ENCODE results near the gene COPS2.

COPS2 gene

DNA sequence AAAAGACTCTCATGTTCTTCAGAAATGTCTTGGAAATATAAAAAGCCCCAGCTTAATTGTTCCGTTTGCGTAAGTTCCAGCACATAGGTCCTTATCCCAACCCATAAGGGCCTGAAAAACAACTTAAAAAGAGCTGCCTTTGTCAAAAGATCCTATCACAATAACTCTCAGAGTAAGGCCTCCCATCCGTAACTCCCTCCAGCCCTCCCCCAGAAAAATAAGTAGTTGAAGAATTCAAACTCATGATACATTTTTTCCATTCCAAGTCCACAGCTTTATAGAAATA, 71.2 kb downstream of the COPS2 start:
- H3K27ac ChIP-seq (replicated peaks): no peak overlapping the region
- H3K4me3 ChIP-seq (replicated peaks; ENCODE audit: insufficient read depth, low read length): no peak overlapping the region
- no peak for DNase-seq (ENCODE audit: low read depth in 1 of 2, low spot score in 1 of 2)
- TF ChIP-seq, protein P1, sequence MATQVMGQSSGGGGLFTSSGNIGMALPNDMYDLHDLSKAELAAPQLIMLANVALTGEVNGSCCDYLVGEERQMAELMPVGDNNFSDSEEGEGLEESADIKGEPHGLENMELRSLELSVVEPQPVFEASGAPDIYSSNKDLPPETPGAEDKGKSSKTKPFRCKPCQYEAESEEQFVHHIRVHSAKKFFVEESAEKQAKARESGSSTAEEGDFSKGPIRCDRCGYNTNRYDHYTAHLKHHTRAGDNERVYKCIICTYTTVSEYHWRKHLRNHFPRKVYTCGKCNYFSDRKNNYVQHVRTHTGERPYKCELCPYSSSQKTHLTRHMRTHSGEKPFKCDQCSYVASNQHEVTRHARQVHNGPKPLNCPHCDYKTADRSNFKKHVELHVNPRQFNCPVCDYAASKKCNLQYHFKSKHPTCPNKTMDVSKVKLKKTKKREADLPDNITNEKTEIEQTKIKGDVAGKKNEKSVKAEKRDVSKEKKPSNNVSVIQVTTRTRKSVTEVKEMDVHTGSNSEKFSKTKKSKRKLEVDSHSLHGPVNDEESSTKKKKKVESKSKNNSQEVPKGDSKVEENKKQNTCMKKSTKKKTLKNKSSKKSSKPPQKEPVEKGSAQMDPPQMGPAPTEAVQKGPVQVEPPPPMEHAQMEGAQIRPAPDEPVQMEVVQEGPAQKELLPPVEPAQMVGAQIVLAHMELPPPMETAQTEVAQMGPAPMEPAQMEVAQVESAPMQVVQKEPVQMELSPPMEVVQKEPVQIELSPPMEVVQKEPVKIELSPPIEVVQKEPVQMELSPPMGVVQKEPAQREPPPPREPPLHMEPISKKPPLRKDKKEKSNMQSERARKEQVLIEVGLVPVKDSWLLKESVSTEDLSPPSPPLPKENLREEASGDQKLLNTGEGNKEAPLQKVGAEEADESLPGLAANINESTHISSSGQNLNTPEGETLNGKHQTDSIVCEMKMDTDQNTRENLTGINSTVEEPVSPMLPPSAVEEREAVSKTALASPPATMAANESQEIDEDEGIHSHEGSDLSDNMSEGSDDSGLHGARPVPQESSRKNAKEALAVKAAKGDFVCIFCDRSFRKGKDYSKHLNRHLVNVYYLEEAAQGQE (IDR thresholded peaks at IDR 0.05; ENCODE audit: insufficient replicate concordance, low read depth): no peak
- TF ChIP-seq, protein P2, sequence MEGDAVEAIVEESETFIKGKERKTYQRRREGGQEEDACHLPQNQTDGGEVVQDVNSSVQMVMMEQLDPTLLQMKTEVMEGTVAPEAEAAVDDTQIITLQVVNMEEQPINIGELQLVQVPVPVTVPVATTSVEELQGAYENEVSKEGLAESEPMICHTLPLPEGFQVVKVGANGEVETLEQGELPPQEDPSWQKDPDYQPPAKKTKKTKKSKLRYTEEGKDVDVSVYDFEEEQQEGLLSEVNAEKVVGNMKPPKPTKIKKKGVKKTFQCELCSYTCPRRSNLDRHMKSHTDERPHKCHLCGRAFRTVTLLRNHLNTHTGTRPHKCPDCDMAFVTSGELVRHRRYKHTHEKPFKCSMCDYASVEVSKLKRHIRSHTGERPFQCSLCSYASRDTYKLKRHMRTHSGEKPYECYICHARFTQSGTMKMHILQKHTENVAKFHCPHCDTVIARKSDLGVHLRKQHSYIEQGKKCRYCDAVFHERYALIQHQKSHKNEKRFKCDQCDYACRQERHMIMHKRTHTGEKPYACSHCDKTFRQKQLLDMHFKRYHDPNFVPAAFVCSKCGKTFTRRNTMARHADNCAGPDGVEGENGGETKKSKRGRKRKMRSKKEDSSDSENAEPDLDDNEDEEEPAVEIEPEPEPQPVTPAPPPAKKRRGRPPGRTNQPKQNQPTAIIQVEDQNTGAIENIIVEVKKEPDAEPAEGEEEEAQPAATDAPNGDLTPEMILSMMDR (IDR thresholded peaks at IDR 0.05; ENCODE audit: insufficient read depth, low read length): no peak
- no peak for TF ChIP-seq GABPA (IDR thresholded peaks at IDR 0.05; ENCODE audit: low read depth)
- no peak for TF ChIP-seq SPI1 (IDR thresholded peaks at IDR 0.05; ENCODE audit: borderline replicate concordance, low read depth)
- no peak for TF ChIP-seq POLR2AphosphoS5 (IDR thresholded peaks at IDR 0.05; ENCODE audit: low read depth)
- H3K27me3 ChIP-seq (ENCODE audit: insufficient read depth, poor library complexity, severe bottlenecking): no peaks in the 10 kb centered on the region

DNA sequence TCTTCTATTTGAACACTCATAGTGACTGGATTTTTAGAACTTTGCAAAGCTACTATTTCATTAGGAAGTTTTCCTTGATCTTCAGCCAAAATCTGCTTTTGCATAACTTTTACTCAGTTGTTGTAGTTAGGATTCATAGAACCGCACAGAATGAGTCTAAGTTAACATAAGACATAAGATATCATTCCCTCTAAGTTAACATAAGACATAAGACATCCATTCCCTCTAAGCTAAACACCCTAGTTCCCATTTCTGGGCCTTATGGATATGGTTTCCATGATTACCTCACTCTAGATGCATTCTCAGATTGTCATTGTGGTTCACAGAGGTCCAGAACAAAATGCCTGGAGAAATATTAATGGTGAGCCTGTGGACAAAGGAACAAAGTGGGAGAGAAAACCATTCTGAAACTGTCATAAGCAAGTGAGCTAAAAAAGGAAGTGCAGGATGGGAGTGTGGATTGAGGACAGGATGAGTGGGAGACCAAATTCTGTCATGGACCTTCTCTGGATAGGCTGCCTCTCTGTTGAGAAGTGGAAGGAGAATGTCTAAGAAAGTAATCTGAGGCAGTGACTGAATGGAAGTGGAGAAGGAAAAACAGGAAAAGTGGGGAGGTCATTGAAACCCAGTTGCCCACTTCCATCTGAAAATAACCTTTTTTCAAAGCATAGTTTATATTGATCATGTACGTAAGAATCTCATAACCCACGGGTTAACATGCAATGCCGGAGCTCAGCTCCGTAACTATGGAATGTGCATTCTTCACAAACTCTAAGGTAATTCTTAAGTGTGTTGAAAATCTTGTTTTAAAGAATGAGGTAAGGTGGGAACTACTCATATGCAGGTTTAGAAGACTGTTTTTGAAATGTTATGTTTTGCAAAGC, 71.8 kb downstream of the COPS2 start:
- Histone ChIP-seq H3K27me3 (ENCODE audit: insufficient read depth, poor library complexity, severe bottlenecking) (no peaks in the 10 kb centered on the region), H3K27ac (replicated peaks) (no peak overlapping the region), H3K4me3 (replicated peaks; ENCODE audit: insufficient read depth, low read length) (no peak overlapping the region)
- TF ChIP-seq SPI1 (IDR thresholded peaks at IDR 0.05; ENCODE audit: borderline replicate concordance, low read depth): peak; percentile 75
- TF ChIP-seq POLR2AphosphoS5 (IDR thresholded peaks at IDR 0.05; ENCODE audit: low read depth): no peak
- DNase-seq (ENCODE audit: low read depth in 1 of 2, low spot score in 1 of 2): no peak

DNA sequence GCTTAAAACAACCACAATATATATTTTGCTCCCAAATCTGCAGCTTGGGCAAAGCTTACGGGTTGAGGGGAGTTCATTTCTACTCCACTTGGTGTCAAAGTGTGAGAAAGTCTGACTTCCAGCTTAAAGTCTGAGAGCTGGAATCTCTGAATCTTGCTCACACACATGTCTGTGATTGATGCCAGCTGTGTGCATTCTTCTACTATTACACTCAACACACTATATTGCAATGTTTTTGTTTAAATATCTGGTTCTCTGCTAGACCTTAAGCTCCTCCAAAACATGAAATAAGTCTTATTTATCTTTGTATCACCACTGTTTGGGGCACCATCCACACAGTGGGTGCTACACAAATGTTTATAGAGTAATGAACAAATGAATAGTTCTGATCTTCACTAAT, 72.4 kb downstream of the COPS2 start:
- Histone ChIP-seq H3K27ac (replicated peaks) (no peak overlapping the region), H3K4me3 (replicated peaks; ENCODE audit: insufficient read depth, low read length) (no peak overlapping the region), H3K27me3 (ENCODE audit: insufficient read depth, poor library complexity, severe bottlenecking) (no peaks in the 10 kb centered on the region)
- TF ChIP-seq SPI1 (IDR thresholded peaks at IDR 0.05; ENCODE audit: borderline replicate concordance, low read depth): no peak
- no peak for TF ChIP-seq POLR2AphosphoS5 (IDR thresholded peaks at IDR 0.05; ENCODE audit: low read depth)
- TF ChIP-seq, protein P1 (IDR thresholded peaks at IDR 0.05; ENCODE audit: insufficient replicate concordance, low read depth): no peak
- no peak for TF ChIP-seq GABPA (IDR thresholded peaks at IDR 0.05; ENCODE audit: low read depth)
- TF ChIP-seq, protein P2 (IDR thresholded peaks at IDR 0.05; ENCODE audit: insufficient read depth, low read length): no peak
- no peak for DNase-seq (ENCODE audit: low read depth in 1 of 2, low spot score in 1 of 2)

DNA sequence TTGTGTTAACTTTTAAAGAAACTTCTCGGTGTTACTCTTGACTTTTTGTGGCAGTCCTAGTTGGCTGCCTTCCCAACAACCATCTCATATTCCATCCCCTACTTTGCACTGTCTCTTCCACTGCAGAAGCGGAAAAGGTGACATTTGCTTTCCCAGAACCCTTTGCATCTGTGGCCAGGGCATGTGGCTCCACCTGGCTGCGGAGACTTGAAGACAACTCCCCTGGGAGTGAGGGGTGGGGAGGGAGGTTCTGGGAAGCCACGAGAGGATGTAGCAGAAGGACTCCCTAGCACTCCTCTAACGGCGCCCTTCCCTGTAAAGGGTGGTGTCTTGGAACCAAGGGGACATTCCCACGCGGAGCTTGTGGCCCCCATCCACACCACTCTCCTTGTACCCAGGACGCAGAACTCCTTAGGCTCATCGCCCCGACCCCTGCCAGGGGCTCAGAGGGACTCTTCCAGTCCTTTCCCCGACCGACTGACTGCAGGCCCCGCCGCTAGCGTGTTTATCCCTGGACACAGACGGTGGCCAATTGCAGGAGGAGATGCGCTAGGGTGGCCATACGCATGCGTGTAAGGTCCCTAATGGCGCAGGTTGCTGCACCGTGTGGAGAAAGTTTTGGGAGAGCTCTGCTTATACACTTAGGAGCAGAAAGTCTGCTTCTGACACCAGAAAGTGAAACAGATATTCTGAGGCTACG, 75.9 kb downstream of the COPS2 start:
- TF ChIP-seq, protein P1 (IDR thresholded peaks at IDR 0.05; ENCODE audit: insufficient replicate concordance, low read depth): no peak
- TF ChIP-seq SPI1 (IDR thresholded peaks at IDR 0.05; ENCODE audit: borderline replicate concordance, low read depth): no peak
- TF ChIP-seq GABPA (IDR thresholded peaks at IDR 0.05; ENCODE audit: low read depth): no peak
- TF ChIP-seq, protein P2 (IDR thresholded peaks at IDR 0.05; ENCODE audit: insufficient read depth, low read length): no peak
- TF ChIP-seq POLR2AphosphoS5 (IDR thresholded peaks at IDR 0.05; ENCODE audit: low read depth): no peak
- Histone ChIP-seq H3K4me3 (replicated peaks; ENCODE audit: insufficient read depth, low read length) (no peak overlapping the region), H3K27me3 (ENCODE audit: insufficient read depth, poor library complexity, severe bottlenecking) (no peaks in the 10 kb centered on the region), H3K27ac (replicated peaks) (no peak overlapping the region)
- no peak for DNase-seq (ENCODE audit: low read depth in 1 of 2, low spot score in 1 of 2)
